ENCODE results near the gene MPP2.

MPP2 gene

GRCh38 chr17:43831633-43832032 is 75.7 kb downstream of the MPP2 start:
- Histone ChIP-seq H2AFZ (ENCODE audit: low read length, unreplicated experiment) (no peak overlapping the region), H3K27ac (ENCODE audit: low read depth, low read length) (no peak overlapping the region), H3K36me3 (ENCODE audit: insufficient read depth, low read length) (no peaks in the 10 kb centered on the region), H3K4me3 (ENCODE audit: low read depth, low read length) (peak overlapping the region; percentile 77), H3K27me3 (ENCODE audit: insufficient read depth, low read length) (no peaks in the 10 kb centered on the region), H3K79me2 (ENCODE audit: control insufficient read depth, insufficient read depth, low read length, unreplicated experiment) (peaks cover 4% of the 10 kb centered on the region), H3K4me1 (ENCODE audit: control insufficient read depth, insufficient read depth, low read length, unreplicated experiment) (peaks cover 7% of the 10 kb centered on the region)

GRCh38 chr17:43830510-43831140 is 76.7 kb downstream of the MPP2 start:
- Histone ChIP-seq H3K79me2 (ENCODE audit: control insufficient read depth, insufficient read depth, low read length, unreplicated experiment) (peaks cover 4% of the 10 kb centered on the region), H3K4me3 (ENCODE audit: low read depth, low read length) (no peak overlapping the region), H3K27ac (ENCODE audit: low read depth, low read length) (no peak overlapping the region), H3K36me3 (ENCODE audit: insufficient read depth, low read length) (no peaks in the 10 kb centered on the region), H2AFZ (ENCODE audit: low read length, unreplicated experiment) (no peak overlapping the region), H3K4me1 (ENCODE audit: control insufficient read depth, insufficient read depth, low read length, unreplicated experiment) (peaks cover 7% of the 10 kb centered on the region), H3K27me3 (ENCODE audit: insufficient read depth, low read length) (no peaks in the 10 kb centered on the region)

- Histone ChIP-seq H3K27me3 (ENCODE audit: insufficient read depth, low read length) (no peaks in the 10 kb centered on the region), H3K36me3 (ENCODE audit: insufficient read depth, low read length) (0 out of 2 replicates have a peak, but pooled peaks cover 2% of the 10 kb centered on the region), H3K27ac (ENCODE audit: low read depth, low read length) (no peak overlapping the region), H2AFZ (ENCODE audit: low read length, unreplicated experiment) (no peak overlapping the region), H3K79me2 (ENCODE audit: control insufficient read depth, insufficient read depth, low read length, unreplicated experiment) (peaks cover 4% of the 10 kb centered on the region), H3K4me1 (ENCODE audit: control insufficient read depth, insufficient read depth, low read length, unreplicated experiment) (peaks cover 7% of the 10 kb centered on the region), H3K4me3 (ENCODE audit: low read depth, low read length) (no peak overlapping the region)
These were observed 77.6 kb downstream of the MPP2 start for GRCh38 chr17:43829738-43830137.

- H3K36me3 ChIP-seq (ENCODE audit: insufficient read depth, low read length): 0 out of 2 replicates have a peak, but pooled peaks cover 2% of the 10 kb centered on the region
- no peak overlapping the region for H3K4me3 ChIP-seq (ENCODE audit: low read depth, low read length)
- H3K27ac ChIP-seq (ENCODE audit: low read depth, low read length): no peak overlapping the region
- no peak overlapping the region for H2AFZ ChIP-seq (ENCODE audit: low read length, unreplicated experiment)
- H3K27me3 ChIP-seq (ENCODE audit: insufficient read depth, low read length): no peaks in the 10 kb centered on the region
- H3K4me1 ChIP-seq (ENCODE audit: control insufficient read depth, insufficient read depth, low read length, unreplicated experiment): peaks cover 7% of the 10 kb centered on the region
- peaks cover 4% of the 10 kb centered on the region for H3K79me2 ChIP-seq (ENCODE audit: control insufficient read depth, insufficient read depth, low read length, unreplicated experiment)
These were observed 79.7 kb downstream of the MPP2 start for GRCh38 chr17:43827596-43827995.

GRCh38 chr17:43826206-43826605 is 81.1 kb downstream of the MPP2 start:
- H2AFZ ChIP-seq (ENCODE audit: low read length, unreplicated experiment): no peak overlapping the region
- H3K4me3 ChIP-seq (ENCODE audit: low read depth, low read length): no peak overlapping the region
- H3K36me3 ChIP-seq (ENCODE audit: insufficient read depth, low read length): 0 out of 2 replicates have a peak, but pooled peaks cover 2% of the 10 kb centered on the region
- H3K79me2 ChIP-seq (ENCODE audit: control insufficient read depth, insufficient read depth, low read length, unreplicated experiment): no peaks in the 10 kb centered on the region
- no peaks in the 10 kb centered on the region for H3K27me3 ChIP-seq (ENCODE audit: insufficient read depth, low read length)
- no peak overlapping the region for H3K27ac ChIP-seq (ENCODE audit: low read depth, low read length)
- no peaks in the 10 kb centered on the region for H3K4me1 ChIP-seq (ENCODE audit: control insufficient read depth, insufficient read depth, low read length, unreplicated experiment)

- 0 out of 2 replicates have a peak, but pooled peaks cover 2% of the 10 kb centered on the region for H3K36me3 ChIP-seq (ENCODE audit: insufficient read depth, low read length)
- no peak overlapping the region for H3K27ac ChIP-seq (ENCODE audit: low read depth, low read length)
- no peaks in the 10 kb centered on the region for H3K79me2 ChIP-seq (ENCODE audit: control insufficient read depth, insufficient read depth, low read length, unreplicated experiment)
- H3K4me3 ChIP-seq (ENCODE audit: low read depth, low read length): no peak overlapping the region
- H3K4me1 ChIP-seq (ENCODE audit: control insufficient read depth, insufficient read depth, low read length, unreplicated experiment): no peaks in the 10 kb centered on the region
- no peaks in the 10 kb centered on the region for H3K27me3 ChIP-seq (ENCODE audit: insufficient read depth, low read length)
- H2AFZ ChIP-seq (ENCODE audit: low read length, unreplicated experiment): no peak overlapping the region
These were observed 81.8 kb downstream of the MPP2 start for GRCh38 chr17:43825567-43825966.
